H1 (cell line): ENCODE data around the gene DGCR6L. TPM values are rescaled to one million over a fixed set of nuclear protein-coding genes. Genes with fewer than 3 reads are reported as not detected.
"Not testable (repeated sequence)": the region's sequence is repeated elsewhere in the genome, so short reads cannot be mapped to it uniquely, and the experiment has no call there.

Source experiments
- CTCF ChIA-PET: fragments of 300-600 bp; sonication (Branson Sonifier 250); formaldehyde crosslinking; loops from one replicate; lab custom pipeline; 2021; ENCODE audit not compliant: partially characterized antibody; lab: Charles Lee
- POLR2A ChIA-PET: fragments of 300-600 bp; sonication (Branson Sonifier 250); formaldehyde crosslinking; loops from one replicate; lab custom pipeline; 2021; ENCODE audit warnings: inconsistent platforms; ENCODE audit not compliant: partially characterized antibody; lab: Charles Lee
- DNase-seq, 2 experiments: peaks; one replicate each; pipeline versions ENCODE4 v3.0.0 to v3.0.0-alpha.2; 2010 to 2022; ENCODE audit warnings: low spot score in 2 of 2, low read depth in 1 of 2, mixed read lengths in 1 of 2
- FAIRE-seq: peaks from 2 replicates; lab custom pipeline; 2011; peaks lifted over from hg19 to GRCh38; lab: Jason Lieb, UNC
- H2AFZ ChIP-seq: 2 replicates; pipeline ENCODE4 v1.8.1; 2012; ENCODE audit warnings: low read length, inconsistent platforms
- H2AK5ac ChIP-seq: 2 replicates; pipeline ENCODE4 v1.6.1; 2013; ENCODE audit warnings: low read depth, low read length
- H2BK120ac ChIP-seq: replicated peaks from 2 replicates; pipeline ENCODE3; 2013; ENCODE audit warnings: low read depth, low read length, inconsistent platforms
- H2BK12ac ChIP-seq: 2 replicates; pipeline ENCODE4 v1.6.1; 2013; ENCODE audit warnings: low read depth, low read length
- H2BK15ac ChIP-seq: 2 replicates; pipeline ENCODE4 v1.6.1; 2013; ENCODE audit warnings: low read length
- H2BK20ac ChIP-seq: 2 replicates; pipeline ENCODE4 v1.6.1; 2013; ENCODE audit warnings: low read length
- H2BK5ac ChIP-seq: 2 replicates; pipeline ENCODE4 v1.6.1; 2013; ENCODE audit warnings: low read depth, low read length
- H3K14ac ChIP-seq: 2 replicates; pipeline ENCODE4 v1.6.1; 2013; ENCODE audit warnings: inconsistent platforms; ENCODE audit not compliant: insufficient read length
- H3K18ac ChIP-seq: 2 replicates; pipeline ENCODE4 v1.6.1; 2013; ENCODE audit warnings: low read length; ENCODE audit errors: extremely low read depth
- H3K23ac ChIP-seq: 2 replicates; pipeline ENCODE4 v1.6.1; 2013; ENCODE audit warnings: inconsistent platforms; ENCODE audit not compliant: insufficient read length
- H3K23me2 ChIP-seq: 2 replicates; pipeline ENCODE4 v1.6.1; 2013; ENCODE audit warnings: low read depth, low read length
- H3K27ac ChIP-seq: 2 replicates; pipeline ENCODE4 v1.6.1; 2011; ENCODE audit warnings: low read depth, low read length, inconsistent platforms
- H3K27me3 ChIP-seq, 4 experiments: replicated peaks in 1 of 4; 1 replicate in 1 of 4; 2 replicates in 3 of 4; pipeline versions ENCODE4 v1.6.1 to v1.8.1; 2011 to 2013; ENCODE audit warnings: low read length in 3 of 4, mild to moderate bottlenecking in 3 of 4, inconsistent platforms in 2 of 4, mixed read lengths in 2 of 4, moderate library complexity in 1 of 4; ENCODE audit not compliant: control insufficient read depth in 3 of 4, insufficient read depth in 3 of 4; ENCODE audit errors: extremely low read depth in 1 of 4
- H3K36me3 ChIP-seq, 4 experiments: 2 replicates each; pipeline versions ENCODE4 v1.6.1 to v1.8.1; 2011 to 2013; ENCODE audit warnings: mild to moderate bottlenecking in 4 of 4, low read length in 3 of 4, moderate library complexity in 2 of 4, control low read depth in 1 of 4, inconsistent platforms in 1 of 4; ENCODE audit not compliant: insufficient read depth in 4 of 4, control insufficient read depth in 2 of 4
- H3K4ac ChIP-seq: replicated peaks from 2 replicates; pipeline ENCODE3; 2013; ENCODE audit warnings: low read length, low read depth, mixed read lengths, inconsistent platforms; ENCODE audit not compliant: insufficient read length
- H3K4me1 ChIP-seq, 4 experiments: replicated peaks in 1 of 4; 1 replicate in 1 of 4; 2 replicates in 3 of 4; pipeline versions ENCODE4 v1.6.1 to v1.8.1; 2011 to 2013; ENCODE audit warnings: low read length in 3 of 4, inconsistent platforms in 2 of 4, mixed read lengths in 1 of 4; ENCODE audit not compliant: insufficient read depth in 4 of 4, control insufficient read depth in 3 of 4
- H3K4me2 ChIP-seq, 2 experiments: 2 replicates each; pipeline versions ENCODE4 v1.6.1 to v1.8.1; 2011 to 2013; ENCODE audit warnings: low read depth in 2 of 2, low read length in 2 of 2, control low read depth in 1 of 2, inconsistent platforms in 1 of 2, mild to moderate bottlenecking in 1 of 2; ENCODE audit not compliant: insufficient read depth in 1 of 2
- H3K4me3 ChIP-seq, 4 experiments: fragments of 200-600, 300-600 bp in 1 of 4; sonication (generic), shearing (Covaris generic), sonication (Bioruptor Twin) in 1 of 4; 2 replicates each; pipeline versions ENCODE4 v1.5.1 to v1.8.1; 2011 to 2016; ENCODE audit warnings: low read length in 4 of 4, low read depth in 3 of 4, control low read depth in 2 of 4, inconsistent platforms in 2 of 4, mild to moderate bottlenecking in 2 of 4, mixed read lengths in 1 of 4, moderate library complexity in 1 of 4; ENCODE audit not compliant: insufficient read depth in 2 of 4; ENCODE audit errors: extremely low read depth in 1 of 4
- H3K56ac ChIP-seq: replicated peaks from 2 replicates; pipeline ENCODE3; 2013; ENCODE audit warnings: low read depth, mild to moderate bottlenecking, mixed read lengths, low read length, inconsistent platforms; ENCODE audit not compliant: insufficient read length
- H3K79me1 ChIP-seq: 2 replicates; pipeline ENCODE4 v1.6.1; 2013; ENCODE audit warnings: low read depth, low read length, control low read depth
- H3K79me2 ChIP-seq, 2 experiments: 2 replicates each; pipeline versions ENCODE4 v1.6.1 to v1.8.1; 2012 to 2013; ENCODE audit warnings: low read length in 2 of 2, mild to moderate bottlenecking in 2 of 2, inconsistent platforms in 1 of 2; ENCODE audit not compliant: insufficient read depth in 2 of 2, control insufficient read depth in 1 of 2
- H3K9ac ChIP-seq, 4 experiments: replicated peaks in 1 of 4; 1 replicate in 1 of 4; 2 replicates in 3 of 4; pipeline versions ENCODE4 v1.6.1 to v1.8.1; 2011 to 2013; ENCODE audit warnings: low read depth in 3 of 4, low read length in 3 of 4, control low read depth in 2 of 4, mild to moderate bottlenecking in 2 of 4, moderate library complexity in 2 of 4, inconsistent platforms in 1 of 4; ENCODE audit errors: extremely low read depth in 1 of 4
- H3K9me3 ChIP-seq, 2 experiments: 2 replicates each; pipeline versions ENCODE4 v1.6.1 to v1.8.1; 2012 to 2013; ENCODE audit warnings: mild to moderate bottlenecking in 2 of 2, moderate library complexity in 2 of 2, control low read depth in 1 of 2, inconsistent platforms in 1 of 2, low read depth in 1 of 2, low read length in 1 of 2, mixed read lengths in 1 of 2; ENCODE audit not compliant: insufficient read depth in 2 of 2
- H4K20me1 ChIP-seq, 2 experiments: replicated peaks in 1 of 2; 2 replicates each; pipeline versions ENCODE3 to v1.8.1; 2011 to 2013; ENCODE audit warnings: inconsistent platforms in 2 of 2, low read length in 2 of 2, mild to moderate bottlenecking in 1 of 2; ENCODE audit not compliant: insufficient read depth in 2 of 2, control insufficient read depth in 1 of 2
- H4K5ac ChIP-seq: 2 replicates; pipeline ENCODE4 v1.6.1; 2013; ENCODE audit warnings: low read length, low read depth, mixed read lengths, inconsistent platforms; ENCODE audit not compliant: insufficient read length
- H4K8ac ChIP-seq: 2 replicates; pipeline ENCODE4 v1.8.0; 2013; ENCODE audit warnings: mild to moderate bottlenecking, moderate library complexity, low read length, inconsistent platforms; ENCODE audit not compliant: insufficient read depth; ENCODE audit errors: extremely low read depth
- H4K91ac ChIP-seq: replicated peaks from 2 replicates; pipeline ENCODE3; 2013; ENCODE audit warnings: low read length, mixed read lengths, inconsistent platforms; ENCODE audit not compliant: insufficient read length
- WGBS, 2 experiments: shearing (Covaris generic) in 1 of 2; methylation state at CpG; one replicate each; pipeline versions ENCODE4 v1.1.6 to v1.1.7; 2013 to 2015; ENCODE audit warnings: low lambda C conversion rate in 2 of 2, mixed read lengths in 2 of 2, inconsistent platforms in 1 of 2, low coverage in 1 of 2, missing lambda C conversion rate in 1 of 2; ENCODE audit not compliant: insufficient replicate concordance in 2 of 2, insufficient coverage in 1 of 2, insufficient read length in 1 of 2; ENCODE audit errors: extremely low coverage in 1 of 2, missing lambda C conversion rate in 1 of 2; 5-methylcytosine and 5-hydroxymethylcytosine counted together
- polyA plus RNA-seq, 7 experiments: library from polyadenylated mRNA; depleted of rRNA in 3 of 7; stranded (reverse) in 5 of 7; unstranded in 2 of 7; fragments of >200 nt in 5 of 7; fragments of 200-250 nt in 2 of 7; gene quantifications; 1 replicate in 5 of 7; 2 replicates in 1 of 7; 4 replicates in 1 of 7; pipeline versions ENCODE4 v1.2.1 to v1.2.3, GENCODE V29; 2011 to 2013; ENCODE audit warnings: missing spikeins in 2 of 7, mixed read lengths in 2 of 7
- total RNA-seq: library from RNA; stranded (reverse); fragmentation: NEBNext Ultra II Directional; extraction: Animal tissue kit (Norgen Biotek cat#: 25700); gene quantifications from 2 replicates; pipeline ENCODE4 v1.2.1, GENCODE V29; 2021

Gene DGCR6L
- total and polyA plus RNA-seq, 2 of the 8 experiments (the other 6 are each of a cell fraction or from before 2014, with no cell fraction given) = 43.6 to 72.6 TPM

DNA sequence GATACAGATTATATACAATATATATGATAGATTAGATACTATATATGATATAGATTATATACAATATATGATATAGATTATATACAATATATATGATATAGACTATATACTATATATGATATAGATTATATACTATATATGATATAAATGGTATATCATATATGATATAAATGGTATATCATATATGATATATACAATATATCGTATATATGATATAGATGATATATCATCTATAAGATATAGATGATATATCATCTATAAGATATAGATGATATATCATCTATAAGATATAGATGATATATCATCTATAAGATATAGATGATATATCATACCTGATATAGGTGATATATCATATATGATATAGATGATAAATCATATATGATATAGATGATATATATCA is 16.7 kb upstream of the DGCR6L start:
- H2AFZ ChIP-seq, H2BK12ac ChIP-seq, H3K4me2 ChIP-seq, H4K5ac ChIP-seq, H3K79me1 ChIP-seq, H3K36me3 ChIP-seq, H3K27ac ChIP-seq, H4K8ac ChIP-seq, CTCF ChIA-PET, H2BK5ac ChIP-seq, H2BK15ac ChIP-seq, H3K4me3 ChIP-seq, H4K91ac ChIP-seq, H3K9ac ChIP-seq, H3K18ac ChIP-seq, H3K27me3 ChIP-seq, FAIRE-seq, H3K23ac ChIP-seq, DNase-seq, H3K4ac ChIP-seq, H3K56ac ChIP-seq, H3K23me2 ChIP-seq, H2BK120ac ChIP-seq, H3K9me3 ChIP-seq, H4K20me1 ChIP-seq, H3K14ac ChIP-seq, H3K4me1 ChIP-seq, H3K79me2 ChIP-seq, POLR2A ChIA-PET, H2AK5ac ChIP-seq, H2BK20ac ChIP-seq: not testable (repeated sequence)
- 97% methylated on average over 1 of the region's 1 CpG; no CpG with 5 or more reads in 1 of the 2 experiments for WGBS, 2 experiments

DNA sequence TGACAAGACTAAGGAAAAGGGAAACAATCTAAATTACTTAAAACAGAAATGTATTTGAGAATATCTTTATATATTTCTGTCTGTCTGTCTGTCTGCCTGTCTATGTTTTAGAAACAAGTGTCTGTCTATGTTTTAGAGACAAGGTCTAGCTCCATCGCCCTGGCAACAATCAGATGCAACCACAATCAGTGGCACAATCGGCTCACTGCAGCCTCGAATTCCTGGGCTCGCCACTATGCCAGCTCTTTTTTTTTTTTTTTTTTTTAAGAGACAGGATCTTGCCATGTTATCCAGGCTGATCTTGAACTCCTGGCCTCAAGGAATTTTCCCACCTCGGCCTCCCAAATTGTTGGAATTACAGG is 8.7 kb upstream of the DGCR6L start:
- WGBS, 2 experiments = 57% methylated on average over 3 of the region's 5 CpGs; no CpG with 5 or more reads in 1 of the 2 experiments
- POLR2A ChIA-PET, H3K79me2 ChIP-seq, H3K27ac ChIP-seq, H3K9ac ChIP-seq, H4K5ac ChIP-seq, H3K4ac ChIP-seq, FAIRE-seq, H2BK5ac ChIP-seq, DNase-seq, H4K8ac ChIP-seq, H4K20me1 ChIP-seq, H2BK15ac ChIP-seq, H3K4me1 ChIP-seq, H2BK20ac ChIP-seq, H2AFZ ChIP-seq, H3K27me3 ChIP-seq, H3K79me1 ChIP-seq, H3K23ac ChIP-seq, H4K91ac ChIP-seq, H3K4me3 ChIP-seq, H3K18ac ChIP-seq, CTCF ChIA-PET, H2BK12ac ChIP-seq, H3K36me3 ChIP-seq, H2BK120ac ChIP-seq, H3K23me2 ChIP-seq, H2AK5ac ChIP-seq, H3K56ac ChIP-seq, H3K14ac ChIP-seq, H3K4me2 ChIP-seq, H3K9me3 ChIP-seq: not testable (repeated sequence)
